GM19324 (cell line): ENCODE measurements around the gene DLK2.
"Not testable (repeated sequence)": the region's sequence is repeated elsewhere in the genome, so short reads cannot be mapped to it uniquely, and the experiment has no call there.

Experiments
- ATAC-seq: cut with Tn5 transposase; IDR thresholded peaks from one replicate; pipeline ENCODE4 v1.9.1; 2021; ENCODE audit warnings: mild to moderate bottlenecking, moderate library complexity; ENCODE audit not compliant: unreplicated experiment, low FRiP score

The DLK2 gene, protein sequence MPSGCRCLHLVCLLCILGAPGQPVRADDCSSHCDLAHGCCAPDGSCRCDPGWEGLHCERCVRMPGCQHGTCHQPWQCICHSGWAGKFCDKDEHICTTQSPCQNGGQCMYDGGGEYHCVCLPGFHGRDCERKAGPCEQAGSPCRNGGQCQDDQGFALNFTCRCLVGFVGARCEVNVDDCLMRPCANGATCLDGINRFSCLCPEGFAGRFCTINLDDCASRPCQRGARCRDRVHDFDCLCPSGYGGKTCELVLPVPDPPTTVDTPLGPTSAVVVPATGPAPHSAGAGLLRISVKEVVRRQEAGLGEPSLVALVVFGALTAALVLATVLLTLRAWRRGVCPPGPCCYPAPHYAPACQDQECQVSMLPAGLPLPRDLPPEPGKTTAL

DNA sequence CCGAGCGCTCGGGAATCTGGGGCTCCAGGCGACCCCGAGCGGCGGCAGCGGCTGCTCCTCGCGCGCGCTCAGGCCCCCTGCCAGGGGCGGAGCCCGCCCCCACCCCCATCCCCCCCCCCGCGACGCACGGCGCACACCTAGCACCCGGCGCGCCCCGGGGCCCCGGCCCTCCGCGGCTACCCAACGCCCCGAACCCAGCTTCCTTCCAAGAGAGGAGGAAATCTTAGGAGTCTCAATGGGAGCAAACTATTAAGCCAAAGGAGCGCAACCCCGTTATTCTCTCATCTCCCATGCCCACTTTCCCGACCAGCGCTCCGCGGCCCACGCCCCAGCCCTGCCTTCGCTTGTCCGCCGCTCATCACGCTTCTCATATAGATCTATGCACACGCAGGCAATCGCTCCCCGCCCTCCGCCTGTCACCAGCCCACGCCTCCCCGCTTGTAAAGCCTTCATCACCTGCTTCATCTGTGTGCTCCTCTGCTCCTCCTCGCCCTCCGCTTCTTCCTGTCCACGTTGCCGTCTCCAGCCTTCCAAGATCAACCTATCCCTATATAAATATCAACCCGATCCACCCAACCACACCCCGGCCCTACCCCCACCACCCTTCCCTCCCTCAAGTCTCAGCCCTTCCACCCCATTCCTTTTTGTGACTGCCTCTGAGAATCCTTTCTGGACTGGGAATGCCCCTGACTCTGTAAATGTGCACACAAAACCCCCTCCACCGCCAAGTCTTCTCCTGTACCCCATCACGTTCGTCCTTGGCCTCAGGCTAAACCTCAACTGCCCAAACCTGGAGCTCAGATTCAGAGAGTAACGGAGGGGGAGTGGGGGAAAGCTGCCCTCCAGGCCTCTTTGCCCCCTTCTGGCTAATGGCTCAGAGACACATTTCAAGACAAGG is at the start of gene DLK2:
Gene DLK2 (minus strand): TSS at position 18 of the 898 bp plus-strand sequence. CDS start 723 bp downstream, outside the sequence.
- ATAC-seq, result no peak

DNA sequence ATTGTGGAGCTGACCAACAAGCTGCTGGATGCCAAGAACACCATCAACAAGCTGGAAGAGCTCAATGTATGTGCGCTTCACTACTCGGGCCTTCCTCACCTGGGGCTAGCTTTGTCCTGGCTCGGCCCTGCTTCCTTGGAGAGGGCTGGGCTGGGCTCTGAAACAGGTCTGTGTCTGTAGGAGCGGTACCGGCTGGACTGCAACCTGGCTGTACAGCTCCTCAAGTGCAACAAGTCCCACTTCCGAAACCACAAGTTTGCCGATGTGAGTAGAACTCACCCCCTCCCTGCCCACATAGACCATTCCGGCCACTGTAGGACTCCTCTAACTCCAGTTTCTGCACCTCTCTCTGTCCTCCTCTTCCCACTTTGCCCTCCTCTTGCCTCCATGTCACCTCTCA is 48.1 kb upstream of the DLK2 start:
- ATAC-seq, result no peak

GRCh38 chr6:43502666-43503065 is 47.3 kb upstream of the DLK2 start:
- ATAC-seq, result no peak

- ATAC-seq, result no peak
Measured at GRCh38 chr6:43500921-43501320, 45.6 kb upstream of the DLK2 start.

DNA sequence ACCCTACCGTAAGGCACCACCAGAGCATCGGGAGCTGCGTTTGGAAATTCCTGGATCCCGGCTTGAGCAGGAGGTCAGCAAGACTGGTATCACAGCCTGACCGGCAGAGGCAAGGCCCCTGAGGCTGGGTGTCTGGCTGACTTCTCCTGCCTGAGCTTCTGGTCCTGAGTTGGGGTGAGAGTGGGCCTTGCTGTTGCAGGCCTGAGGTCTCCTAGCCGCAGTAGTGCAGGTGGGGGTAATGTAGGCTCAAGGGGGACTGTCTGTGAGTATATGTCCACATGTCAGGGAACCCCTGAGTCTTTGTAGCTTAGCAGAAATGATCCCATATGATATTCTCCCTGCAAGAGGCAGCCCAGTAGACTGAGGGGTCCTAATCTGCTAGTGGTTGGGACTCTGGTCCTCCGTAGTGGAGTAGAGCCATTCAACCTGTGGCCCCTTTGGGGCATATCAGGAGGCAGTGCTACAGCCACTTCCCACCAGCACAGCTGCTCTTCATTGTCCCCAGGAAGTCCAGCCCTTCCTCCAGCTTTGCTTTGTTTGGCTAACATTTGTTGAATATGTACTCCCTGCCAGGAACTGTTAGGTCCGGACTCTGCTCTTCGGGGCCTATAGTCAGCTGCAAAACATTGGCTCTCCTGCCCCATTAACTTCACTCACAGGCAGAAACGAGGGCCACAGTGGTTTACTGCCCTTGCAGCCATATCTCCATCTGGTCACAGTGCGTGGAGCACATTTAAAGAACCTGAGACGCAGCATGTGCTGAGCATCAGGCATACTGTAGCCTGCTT is 43.9 kb upstream of the DLK2 start:
- no peak for ATAC-seq

GRCh38 chr6:43498291-43498690 is 42.9 kb upstream of the DLK2 start:
- not testable (repeated sequence) for ATAC-seq

DNA sequence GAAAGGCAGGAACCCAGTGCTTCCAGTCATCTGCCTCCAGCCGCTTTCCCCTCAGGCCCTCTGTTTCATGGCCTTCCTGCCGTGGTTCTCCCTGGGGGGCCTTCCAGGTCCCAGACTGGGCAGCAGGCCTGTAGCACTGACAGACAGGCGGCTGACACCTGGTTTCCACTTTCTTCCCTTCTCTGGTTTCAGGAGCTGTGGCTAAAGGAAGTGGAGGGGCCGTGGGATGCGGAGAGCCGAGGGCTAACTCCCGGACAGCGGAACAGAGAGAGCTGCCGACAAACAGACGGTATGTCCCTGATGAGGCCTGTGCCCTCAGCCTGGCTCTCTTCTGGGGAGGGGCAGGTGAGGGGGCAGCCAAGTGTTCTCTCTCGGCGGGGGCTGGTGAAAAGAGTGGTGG is 42.3 kb upstream of the DLK2 start:
- ATAC-seq, result no peak

DNA sequence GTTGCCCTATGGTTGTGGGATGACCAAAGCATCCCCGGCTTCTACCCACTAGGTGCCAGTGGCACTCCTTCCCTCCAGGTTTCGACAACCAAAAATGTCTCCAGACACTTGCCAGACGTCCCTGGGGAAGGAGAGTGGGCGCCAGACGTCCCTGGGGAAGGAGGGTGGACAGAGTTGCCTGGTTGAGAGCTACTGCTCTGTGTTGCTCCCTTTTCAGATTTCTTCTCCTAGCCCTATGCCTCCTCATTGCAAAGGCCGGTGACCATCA is 41.7 kb upstream of the DLK2 start:
- no peak for ATAC-seq

DNA sequence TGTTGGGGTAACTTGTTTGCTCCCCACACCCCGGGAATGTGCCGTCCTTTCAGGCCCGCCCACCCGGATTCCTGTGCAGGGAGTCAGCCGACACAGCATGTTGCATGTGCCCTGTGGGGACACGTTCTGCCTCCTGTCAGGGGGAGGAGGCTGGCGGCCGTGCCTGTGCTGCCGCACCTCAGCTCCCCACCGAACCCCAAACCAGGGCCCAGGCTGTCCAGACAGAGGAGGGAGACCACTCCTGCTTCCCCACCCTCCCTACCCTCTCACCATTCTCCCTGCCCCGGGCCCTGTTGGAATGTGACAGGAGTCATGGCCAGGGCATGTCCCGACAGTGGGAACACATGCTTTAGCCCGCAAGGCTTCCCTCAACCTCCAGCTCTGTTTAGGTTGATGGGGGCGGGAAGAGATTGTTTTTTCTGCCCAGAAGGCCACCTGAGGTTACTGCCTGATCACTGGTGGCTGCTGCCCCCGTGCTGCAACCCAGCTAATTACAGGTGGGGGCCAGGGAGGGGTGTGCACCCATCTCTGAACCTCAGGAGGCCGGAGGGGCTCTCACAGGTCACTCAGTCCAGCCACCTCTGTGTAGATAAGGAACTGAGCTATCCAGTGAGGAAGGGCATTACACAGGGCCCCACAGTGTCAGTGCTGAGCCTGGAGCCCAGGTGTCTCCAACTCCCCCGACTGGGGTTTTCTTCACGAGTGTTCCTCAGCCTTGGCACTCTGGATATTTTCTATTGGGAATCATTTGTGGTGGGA is 41.2 kb upstream of the DLK2 start:
- ATAC-seq, result no peak

GRCh38 chr6:43495409-43495941 is 40.1 kb upstream of the DLK2 start:
- ATAC-seq, result no peak

DNA sequence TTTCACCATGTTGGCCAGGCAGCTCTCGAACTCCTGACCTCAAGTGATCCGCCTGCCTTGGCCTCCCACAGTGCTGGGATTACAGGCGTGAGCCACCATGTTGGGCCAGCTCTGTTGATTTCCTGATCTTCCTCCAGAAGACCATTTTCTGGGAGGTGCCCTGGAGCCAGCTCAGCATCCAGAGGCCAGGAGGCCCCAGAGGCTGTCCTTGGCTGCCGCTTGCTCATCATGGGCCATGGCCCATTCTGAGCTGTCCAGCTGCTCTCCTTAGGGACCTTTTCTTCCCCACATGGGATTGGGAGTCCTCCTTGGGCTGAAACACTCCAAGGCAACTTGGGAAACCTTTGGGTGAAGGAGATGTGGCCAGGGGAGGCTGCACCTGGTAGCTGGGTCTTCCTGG is 39.4 kb upstream of the DLK2 start:
- ATAC-seq, result no peak

DNA sequence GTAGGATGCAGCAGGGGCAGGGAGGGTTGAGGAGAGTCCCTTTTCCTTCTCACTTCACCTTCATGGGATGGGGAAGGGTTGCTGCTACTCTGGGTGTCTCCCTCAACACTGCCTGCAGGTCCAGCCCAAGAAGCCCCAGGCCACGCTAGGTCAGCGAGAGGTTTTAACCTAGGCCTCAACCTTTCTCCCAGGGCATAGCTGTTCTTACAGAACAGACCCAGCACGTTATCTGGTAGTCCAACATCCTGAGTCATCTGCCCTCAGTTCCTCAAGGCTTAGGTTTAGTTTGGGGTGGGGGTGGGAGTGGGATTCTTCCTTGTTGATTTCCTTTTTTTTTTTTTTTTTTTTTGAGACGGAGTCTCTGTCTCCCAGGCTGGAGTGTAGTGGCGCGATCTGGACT is 39.0 kb upstream of the DLK2 start:
- no peak for ATAC-seq

DNA sequence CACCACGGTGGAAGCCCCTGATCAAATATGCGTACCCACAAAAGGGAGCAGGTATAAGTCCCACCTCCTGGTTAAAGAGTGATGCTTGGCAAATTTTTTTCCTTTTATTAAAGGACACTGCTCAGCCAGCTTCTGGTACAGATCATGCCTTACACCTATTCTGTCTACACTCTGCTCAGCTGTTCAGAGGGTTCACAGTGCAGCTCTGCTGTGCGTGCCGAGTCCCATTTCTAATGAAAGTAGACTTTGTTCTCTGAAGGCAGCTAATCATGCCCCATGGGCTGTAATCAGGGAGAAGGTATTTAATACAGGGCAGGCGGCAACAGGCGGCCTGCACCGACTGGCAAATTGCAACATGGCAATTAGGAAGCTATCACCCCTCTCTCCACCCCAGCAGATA is 38.5 kb upstream of the DLK2 start:
- no peak for ATAC-seq

GRCh38 chr6:43493230-43493629 is 37.9 kb upstream of the DLK2 start:
- ATAC-seq, result no peak

DNA sequence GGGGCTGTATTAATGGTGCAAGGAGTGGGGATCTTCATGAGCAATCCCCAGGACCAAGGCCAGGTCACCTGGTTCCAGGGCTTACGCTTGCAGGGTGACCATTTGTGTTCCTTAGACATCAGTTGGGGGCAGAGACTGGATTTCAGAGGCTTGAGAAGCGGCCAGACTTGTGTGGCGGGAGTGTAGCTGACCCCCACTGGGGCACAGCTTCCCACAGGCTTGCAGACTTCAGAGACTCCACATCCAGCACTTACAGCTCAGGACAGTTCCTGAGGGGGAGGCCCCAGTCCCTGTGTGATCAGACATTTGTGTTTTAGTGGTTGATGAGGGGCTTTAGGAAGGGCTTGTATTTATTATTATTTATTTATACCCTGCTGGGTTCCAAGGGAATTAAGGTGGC is 37.3 kb upstream of the DLK2 start:
- no peak for ATAC-seq

DNA sequence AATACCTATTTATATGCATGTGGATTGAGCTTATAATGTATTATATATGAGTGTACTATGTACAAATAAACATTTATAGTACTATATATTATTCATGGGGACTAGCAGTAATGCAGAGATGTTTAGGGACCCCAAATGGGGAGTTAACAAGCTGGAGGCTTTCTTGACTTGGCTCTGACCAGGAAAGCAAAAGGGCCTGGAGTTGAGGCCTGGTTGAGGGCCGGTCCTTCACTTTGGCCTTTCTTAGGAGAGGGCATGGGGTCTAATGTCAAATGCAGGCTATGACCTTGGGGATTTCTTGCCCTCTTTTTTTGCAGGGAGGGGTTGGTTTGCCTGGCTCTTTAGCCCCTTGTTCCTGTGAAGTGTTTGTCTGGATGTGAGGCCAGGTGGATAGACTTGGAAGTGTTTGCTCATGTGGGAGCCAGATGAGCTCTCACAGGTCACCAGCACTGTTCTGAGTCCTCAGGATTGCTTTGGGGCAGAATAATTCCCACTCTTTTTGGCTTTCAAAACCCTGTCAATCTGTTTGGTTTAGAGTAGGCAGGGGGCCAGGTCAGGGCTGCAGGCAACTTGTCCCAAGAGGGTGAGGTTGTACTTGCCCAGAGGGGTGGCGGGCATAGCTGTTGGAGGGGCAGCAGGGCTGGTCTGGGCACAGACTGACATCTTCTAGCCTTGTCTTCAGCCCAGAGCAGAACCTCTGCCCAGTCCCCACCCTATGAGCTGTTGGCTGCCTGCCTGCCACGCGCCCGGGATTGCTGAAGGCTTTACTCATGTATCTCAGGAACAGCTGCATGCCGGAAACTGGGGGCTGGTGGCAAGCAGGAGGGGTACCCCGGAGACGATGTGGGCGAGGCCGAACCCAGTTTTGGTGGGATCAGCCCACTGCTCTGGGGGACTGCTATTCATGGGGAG is 36.7 kb upstream of the DLK2 start:
- ATAC-seq, result no peak

- no peak for ATAC-seq
Measured at GRCh38 chr6:43490523-43490939, 35.2 kb upstream of the DLK2 start.

DNA sequence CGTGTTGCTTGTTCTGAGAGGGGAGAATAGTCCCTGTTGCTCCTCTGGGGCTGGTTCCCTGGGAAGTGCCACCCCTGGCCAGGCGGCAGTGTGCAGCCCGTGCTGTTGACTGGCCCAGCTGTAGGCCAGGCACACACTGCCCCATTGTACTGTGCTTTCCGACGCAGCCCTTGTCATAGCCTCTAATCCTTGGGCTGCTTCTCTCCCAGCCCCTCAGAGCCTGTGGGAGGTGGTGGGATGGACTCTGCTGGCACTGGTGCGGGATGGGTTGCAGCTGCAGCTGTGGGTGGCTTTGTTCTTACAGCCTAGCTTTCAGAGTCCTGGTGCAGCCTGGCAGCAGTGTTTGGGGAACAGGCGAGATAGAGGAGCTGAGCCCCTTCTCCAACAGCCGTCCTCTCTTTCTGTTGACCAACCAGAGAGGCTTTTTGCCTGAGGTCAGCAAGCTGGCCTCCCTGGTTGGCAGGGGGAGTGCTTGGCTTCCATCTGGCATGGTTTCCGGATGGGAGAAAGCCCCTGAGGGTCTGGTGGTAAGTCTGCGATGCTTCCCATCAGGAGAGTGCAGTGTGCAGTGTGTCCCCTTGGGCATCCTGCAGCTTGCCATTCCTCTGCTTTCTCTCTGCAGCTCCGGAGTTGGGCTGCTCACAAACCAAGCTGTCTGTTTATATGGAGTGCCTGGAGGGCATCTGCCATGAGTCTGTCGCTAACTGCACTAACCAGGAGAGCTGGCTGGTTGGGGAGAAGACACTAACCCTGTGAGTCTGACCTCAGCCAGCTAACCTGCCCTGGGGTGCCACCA is 34.1 kb upstream of the DLK2 start:
- ATAC-seq, result no peak
